ENCODE results near the gene CTBP2. TPM values are rescaled to one million over a fixed set of nuclear protein-coding genes. Genes with fewer than 3 reads are reported as not detected.

The CTBP2 gene
- total and polyA plus RNA-seq, 10 of the 15 experiments (the other 5 are each of a cell fraction or from before 2014, with no cell fraction given): 0.02 to 0.72 (median 0.06) TPM; not detected in 2

GRCh38 chr10:125043841-125044658 lies 116.3 kb downstream of the CTBP2 start (continued):
- TF ChIP-seq NR2C2 (IDR thresholded peaks at IDR 0.05; ENCODE audit: borderline replicate concordance, control insufficient read depth, insufficient read length, low read depth): no peak

- POLR2A ChIA-PET: no interaction called here
- SMC1A ChIA-PET (ENCODE audit: uncharacterized antibody, unreplicated experiment): interaction anchor here (0.6 kb wide), 1 partner anchor 303 kb away, joined by 3 read pairs; no protein-coding TSS in a partner anchor
- H3K4me1 ChIP-seq (ENCODE audit: control insufficient read depth, insufficient read depth, low read length): no peaks in the 10 kb centered on the region
- CTCF ChIA-PET: no interaction called here
- RAD21 ChIA-PET (ENCODE audit: unreplicated experiment): no interaction called here
- WGBS (ENCODE audit: insufficient coverage, insufficient replicate concordance, low lambda C conversion rate, missing lambda C conversion rate): 17% methylated on average over 9 of the region's 9 CpGs
- TF ChIP-seq BMI1 (IDR thresholded peaks at IDR 0.05; ENCODE audit: borderline replicate concordance) (no peak), USF1 (IDR thresholded peaks at IDR 0.05; ENCODE audit: borderline replicate concordance, extremely low read length, insufficient read depth, low read depth, low read length) (no peak), SMAD5 (IDR thresholded peaks at IDR 0.05; ENCODE audit: low read depth) (no peak), BACH1 (IDR thresholded peaks at IDR 0.05; ENCODE audit: borderline replicate concordance) (no peak)
- DNase-seq (ENCODE audit: low read depth, low spot score) (no peak), FAIRE-seq (no peak), ATAC-seq (no peak)
- no peaks in the 10 kb centered on the region; a peak in 1 of 4 replicates for H3K27me3 ChIP-seq (replicated peaks in 1 of 2; ENCODE audit: control insufficient read depth in 2 of 2, insufficient read depth in 2 of 2, low read length in 1 of 2)
- no peaks in the 10 kb centered on the region for H3K36me3 ChIP-seq (ENCODE audit: control insufficient read depth in 2 of 2, insufficient read depth in 2 of 2, low read length in 1 of 2)
- H3K27ac ChIP-seq (ENCODE audit: control insufficient read depth, insufficient read depth): no peak overlapping the region
- no peak overlapping the region for H3K4me2 ChIP-seq (ENCODE audit: control insufficient read depth, insufficient read depth)
- no peaks in the 10 kb centered on the region for H3K9me3 ChIP-seq (replicated peaks; ENCODE audit: control insufficient read depth, insufficient read depth, low read length)
- H4K20me1 ChIP-seq (ENCODE audit: control insufficient read depth, insufficient read depth): no peaks in the 10 kb centered on the region
- no peak overlapping the region for H3K4me3 ChIP-seq
- in situ Hi-C loops (cut with MboI) (no loop called here), intact Hi-C loops (cut with micrococcal nuclease; ENCODE audit: unreplicated experiment) (no loop called here)
- H3K79me2 ChIP-seq (ENCODE audit: control insufficient read depth, insufficient read depth, low read length): no peaks in the 10 kb centered on the region
- H2AFZ ChIP-seq (ENCODE audit: control insufficient read depth, low read depth, low read length): no peak overlapping the region
- BruUV-seq (replicated peaks): no TSS peak
- H3K9ac ChIP-seq (ENCODE audit: control insufficient read depth, insufficient read depth, low read length): no peak overlapping the region
Observed at GRCh38 chr10:125041856-125042506, 118.4 kb downstream of the CTBP2 start.

Data from GM12878 (cell line).